ENCODE measurements around the gene DCHS1.
A peak's percentile ranks its signal among the peaks of the same experiment; 100 is the strongest.
"Not testable (repeated sequence)": the region's sequence is repeated elsewhere in the genome, so short reads cannot be mapped to it uniquely, and the experiment has no call there.

DCHS1 gene, protein sequence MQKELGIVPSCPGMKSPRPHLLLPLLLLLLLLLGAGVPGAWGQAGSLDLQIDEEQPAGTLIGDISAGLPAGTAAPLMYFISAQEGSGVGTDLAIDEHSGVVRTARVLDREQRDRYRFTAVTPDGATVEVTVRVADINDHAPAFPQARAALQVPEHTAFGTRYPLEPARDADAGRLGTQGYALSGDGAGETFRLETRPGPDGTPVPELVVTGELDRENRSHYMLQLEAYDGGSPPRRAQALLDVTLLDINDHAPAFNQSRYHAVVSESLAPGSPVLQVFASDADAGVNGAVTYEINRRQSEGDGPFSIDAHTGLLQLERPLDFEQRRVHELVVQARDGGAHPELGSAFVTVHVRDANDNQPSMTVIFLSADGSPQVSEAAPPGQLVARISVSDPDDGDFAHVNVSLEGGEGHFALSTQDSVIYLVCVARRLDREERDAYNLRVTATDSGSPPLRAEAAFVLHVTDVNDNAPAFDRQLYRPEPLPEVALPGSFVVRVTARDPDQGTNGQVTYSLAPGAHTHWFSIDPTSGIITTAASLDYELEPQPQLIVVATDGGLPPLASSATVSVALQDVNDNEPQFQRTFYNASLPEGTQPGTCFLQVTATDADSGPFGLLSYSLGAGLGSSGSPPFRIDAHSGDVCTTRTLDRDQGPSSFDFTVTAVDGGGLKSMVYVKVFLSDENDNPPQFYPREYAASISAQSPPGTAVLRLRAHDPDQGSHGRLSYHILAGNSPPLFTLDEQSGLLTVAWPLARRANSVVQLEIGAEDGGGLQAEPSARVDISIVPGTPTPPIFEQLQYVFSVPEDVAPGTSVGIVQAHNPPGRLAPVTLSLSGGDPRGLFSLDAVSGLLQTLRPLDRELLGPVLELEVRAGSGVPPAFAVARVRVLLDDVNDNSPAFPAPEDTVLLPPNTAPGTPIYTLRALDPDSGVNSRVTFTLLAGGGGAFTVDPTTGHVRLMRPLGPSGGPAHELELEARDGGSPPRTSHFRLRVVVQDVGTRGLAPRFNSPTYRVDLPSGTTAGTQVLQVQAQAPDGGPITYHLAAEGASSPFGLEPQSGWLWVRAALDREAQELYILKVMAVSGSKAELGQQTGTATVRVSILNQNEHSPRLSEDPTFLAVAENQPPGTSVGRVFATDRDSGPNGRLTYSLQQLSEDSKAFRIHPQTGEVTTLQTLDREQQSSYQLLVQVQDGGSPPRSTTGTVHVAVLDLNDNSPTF (N-terminal part only)

DNA sequence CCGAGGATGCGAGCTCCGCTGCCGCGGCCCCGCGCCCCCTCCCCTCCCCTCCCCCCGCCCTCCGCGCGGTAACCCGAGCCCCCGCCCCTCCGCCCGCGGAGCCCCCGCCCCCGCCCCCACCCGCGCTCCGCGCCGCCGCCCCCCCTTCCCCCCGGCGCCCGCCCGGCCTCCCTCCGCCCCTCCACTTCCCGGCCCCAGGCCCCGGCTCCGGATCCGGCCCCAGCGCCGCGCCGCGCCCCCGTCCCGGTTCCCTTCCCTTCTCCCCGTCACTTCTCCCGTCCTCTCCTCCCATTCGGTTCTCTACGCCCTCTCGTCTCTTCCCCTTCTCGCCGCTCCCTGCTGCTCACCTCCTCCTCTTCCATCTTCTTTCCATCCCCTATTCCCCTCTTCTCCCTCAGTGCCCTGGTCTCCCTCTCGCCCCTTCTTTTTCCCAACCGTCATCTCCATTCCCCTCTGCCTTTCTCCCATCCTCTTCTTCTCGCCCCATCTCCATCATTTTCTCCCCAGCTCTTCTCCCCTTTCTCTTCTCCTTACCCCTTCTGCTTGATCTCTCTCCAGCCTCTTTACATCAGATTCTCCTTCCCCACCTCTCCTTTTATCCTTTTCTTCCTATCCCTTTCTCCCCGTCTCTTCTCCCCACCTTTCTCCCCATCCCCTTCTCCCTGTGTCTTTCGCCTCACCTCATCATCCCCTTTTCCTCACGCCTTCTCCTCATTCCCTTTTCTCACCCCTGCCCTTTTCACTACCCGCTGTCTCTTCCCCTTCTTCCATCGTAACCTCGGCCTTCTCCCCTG, at the start of gene DCHS1:
Gene DCHS1 (minus strand): TSS at position 20 of the 794 bp plus-strand sequence. CDS start 14,196 bp downstream, outside the sequence.
- peak; percentile 43 for DNase-seq
- Mint-ChIP-seq H3K36me3 (no peaks in the 10 kb centered on the region), H3K27me3 (peaks cover 16% of the 10 kb centered on the region), H3K4me1 (peaks cover 5% of the 10 kb centered on the region), H3K27ac (no peak within 1 kb of the TSS), H3K9me3 (no peaks in the 10 kb centered on the region), H3K4me3 (peak within 1 kb of the TSS; percentile 59)
- CTCF ChIA-PET, result no interaction called here

DNA sequence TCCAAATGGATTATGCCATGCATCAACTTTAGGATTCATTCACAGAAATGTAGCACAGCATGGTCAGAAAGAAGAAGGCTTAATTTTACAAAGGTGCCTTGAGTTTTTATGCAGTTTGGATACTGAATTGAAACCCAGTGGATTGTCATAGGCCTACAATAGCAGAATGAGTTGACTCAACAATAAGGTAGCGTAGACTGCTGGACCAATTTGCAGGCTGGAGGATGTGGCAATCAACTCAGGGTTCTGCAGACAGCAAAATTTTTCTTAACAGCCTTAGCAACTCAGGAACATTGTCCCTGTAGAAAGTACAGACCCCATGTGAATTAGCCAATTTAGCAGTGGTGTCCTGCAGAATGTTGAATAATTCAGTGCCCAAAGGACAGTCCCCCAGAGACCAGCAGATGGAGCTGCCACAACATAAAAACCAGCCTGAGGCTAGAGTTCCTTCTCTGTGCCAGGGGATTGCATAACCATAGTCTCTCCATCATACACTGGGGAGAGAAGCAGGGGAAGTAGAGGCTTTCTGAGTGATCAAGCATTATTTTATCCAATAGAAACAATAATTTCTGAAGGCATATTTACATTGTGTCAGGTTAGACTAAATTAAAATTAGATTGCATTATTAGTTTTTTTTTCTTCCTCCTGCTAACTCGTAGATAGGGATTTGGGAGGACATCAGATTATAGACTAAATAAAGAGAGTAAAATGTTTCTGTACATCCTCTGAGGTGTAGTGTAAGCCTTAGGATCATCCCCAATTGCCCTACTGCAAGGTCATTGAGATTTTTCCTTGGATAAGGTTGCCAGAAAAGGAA, 47.8 kb upstream of the DCHS1 start:
- peak; percentile 44 for DNase-seq
- CTCF ChIA-PET, result interaction anchor here (1.1 to 6.5 kb wide), 4 partner anchors 11 to 52 kb away, joined by 3 to 68 read pairs (median 8); no protein-coding TSS in a partner anchor
- Mint-ChIP-seq H3K4me3 (no peak overlapping the region), H3K27ac (no peak overlapping the region), H3K27me3 (no peaks in the 10 kb centered on the region), H3K4me1 (peaks cover 5% of the 10 kb centered on the region), H3K9me3 (no peaks in the 10 kb centered on the region), H3K36me3 (peaks cover 14% of the 10 kb centered on the region)

DNA sequence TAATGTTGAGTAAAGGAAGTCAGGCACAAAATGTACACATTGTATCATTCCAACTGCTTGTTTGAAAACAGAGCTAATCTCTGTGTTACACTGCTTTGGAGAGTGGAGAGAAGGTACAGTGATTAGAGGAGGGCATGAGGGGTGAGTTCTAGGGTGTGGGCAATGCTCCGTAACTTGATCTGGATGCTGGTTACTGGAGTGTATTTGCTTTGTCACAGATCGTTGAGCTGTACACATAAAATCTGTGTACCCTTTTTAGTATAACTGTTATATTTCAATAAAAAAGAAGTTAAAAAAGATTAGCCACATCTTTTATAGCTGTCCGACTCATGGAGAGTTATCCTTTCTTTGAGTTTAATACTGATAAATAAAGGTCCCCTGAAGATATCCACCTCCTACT, 46.3 kb upstream of the DCHS1 start:
- H3K9me3 Mint-ChIP-seq, H3K27ac Mint-ChIP-seq, DNase-seq, H3K4me3 Mint-ChIP-seq, H3K27me3 Mint-ChIP-seq, H3K4me1 Mint-ChIP-seq: not testable (repeated sequence)
- CTCF ChIA-PET, result interaction anchor here (1.2 to 6.5 kb wide), 3 partner anchors 23 to 172 kb away, joined by 3 to 68 read pairs (median 3); no protein-coding TSS in a partner anchor
- H3K36me3 Mint-ChIP-seq, result peaks cover 15% of the 10 kb centered on the region

DNA sequence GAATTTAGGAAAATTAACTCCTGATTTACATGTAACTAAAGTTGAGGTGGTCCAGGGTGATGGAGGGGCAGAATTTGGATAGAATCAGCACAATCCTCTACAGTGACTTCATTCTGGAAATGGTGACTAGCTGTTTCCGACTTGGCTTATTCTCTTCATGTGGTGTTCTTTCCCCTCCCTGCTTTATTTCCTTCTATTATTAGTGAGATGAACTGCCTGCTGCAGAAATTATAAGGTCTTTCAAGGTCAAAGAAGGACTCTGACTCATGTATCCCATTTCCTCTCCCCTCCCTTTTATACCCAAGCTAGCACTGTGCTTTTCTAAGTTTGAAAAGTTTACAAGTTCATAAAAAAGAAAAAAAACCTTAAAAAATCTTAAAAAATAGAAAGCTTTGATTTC, 39.8 kb upstream of the DCHS1 start:
- Mint-ChIP-seq H3K36me3 (peaks cover 13% of the 10 kb centered on the region), H3K9me3 (no peaks in the 10 kb centered on the region), H3K27me3 (no peaks in the 10 kb centered on the region), H3K27ac (no peak overlapping the region), H3K4me3 (no peak overlapping the region), H3K4me1 (peaks cover 30% of the 10 kb centered on the region)
- CTCF ChIA-PET, result interaction anchor here (0.7 to 2.1 kb wide), 8 partner anchors 11 to 249 kb away, joined by 3 to 18 read pairs (median 4); partner anchors contain the start of gene MRPL17
- DNase-seq, result no peak

DNA sequence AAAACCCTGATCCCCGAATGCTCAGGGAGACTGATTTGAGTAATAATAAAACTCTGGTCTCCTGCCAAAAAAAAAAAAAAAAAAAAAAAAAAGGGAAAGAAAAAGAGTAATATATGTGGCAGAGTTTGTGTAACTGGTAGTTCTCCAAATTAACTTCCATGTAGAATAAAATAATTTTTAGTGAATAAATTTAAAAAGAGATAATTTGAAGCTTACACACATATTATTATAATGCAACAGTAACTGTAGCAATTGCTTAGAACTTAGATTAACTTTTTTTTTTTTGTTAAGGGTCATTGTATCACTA, 38.6 kb upstream of the DCHS1 start:
- CTCF ChIA-PET, result interaction anchor here (1.1 to 1.3 kb wide), 4 partner anchors 11 to 89 kb away, joined by 3 to 4 read pairs (median 4); no protein-coding TSS in a partner anchor
- Mint-ChIP-seq H3K27me3 (no peaks in the 10 kb centered on the region), H3K27ac (peak overlapping the region; percentile 72), H3K36me3 (peaks cover 13% of the 10 kb centered on the region), H3K4me3 (no peak overlapping the region), H3K9me3 (no peaks in the 10 kb centered on the region), H3K4me1 (peaks cover 30% of the 10 kb centered on the region)
- DNase-seq, result no peak

DNA sequence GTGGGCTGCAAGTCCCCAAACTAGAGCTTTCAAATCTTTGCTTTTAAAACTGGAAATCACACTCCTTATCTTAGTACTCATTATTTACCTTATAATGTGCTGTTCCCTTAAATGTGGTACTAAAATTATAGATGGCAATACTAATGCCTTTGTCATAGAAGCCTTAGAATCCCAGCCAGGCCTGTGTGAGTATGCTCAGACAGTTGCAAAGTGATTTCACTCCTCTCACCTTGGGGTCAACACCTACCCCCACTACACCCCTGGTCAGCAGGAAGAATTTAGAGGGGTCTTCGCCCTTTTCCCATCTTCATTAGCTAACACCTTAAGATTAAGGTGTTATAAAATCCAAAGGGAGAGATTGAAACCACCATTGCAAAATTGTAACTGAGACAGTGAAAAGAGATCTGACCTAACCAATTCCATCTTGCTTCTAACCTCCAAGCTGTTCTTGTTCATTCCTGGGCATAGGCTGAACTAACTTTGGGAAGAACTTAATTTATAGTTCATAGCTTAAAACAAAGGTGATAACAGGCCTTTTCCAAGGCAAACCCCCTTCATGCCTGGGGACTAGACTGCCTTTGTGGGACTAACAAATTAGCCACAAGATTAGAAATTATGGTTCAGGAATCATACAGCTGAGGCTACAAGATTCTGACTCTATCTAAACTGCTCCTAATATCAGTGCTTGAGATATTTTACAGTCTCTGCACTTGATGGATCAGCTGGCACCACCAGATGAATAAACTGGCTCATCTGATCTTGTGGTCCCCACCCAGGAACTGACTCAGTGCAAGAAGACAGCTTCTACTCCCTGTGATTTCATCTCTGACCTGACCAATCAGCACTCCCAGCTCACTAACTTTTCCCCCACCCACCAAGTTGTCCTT, 38.0 kb upstream of the DCHS1 start:
- H3K9me3 Mint-ChIP-seq, result no peaks in the 10 kb centered on the region
- CTCF ChIA-PET, result interaction anchor here (1.1 to 1.3 kb wide), 4 partner anchors 12 to 89 kb away, joined by 3 to 4 read pairs (median 4); no protein-coding TSS in a partner anchor
- no peak overlapping the region for H3K4me3 Mint-ChIP-seq
- H3K27me3 Mint-ChIP-seq, result no peaks in the 10 kb centered on the region
- H3K36me3 Mint-ChIP-seq, result peaks cover 13% of the 10 kb centered on the region
- H3K4me1 Mint-ChIP-seq, result peaks cover 30% of the 10 kb centered on the region
- H3K27ac Mint-ChIP-seq, result peak overlapping the region; percentile 72
- peak; percentile 62 for DNase-seq

DNA sequence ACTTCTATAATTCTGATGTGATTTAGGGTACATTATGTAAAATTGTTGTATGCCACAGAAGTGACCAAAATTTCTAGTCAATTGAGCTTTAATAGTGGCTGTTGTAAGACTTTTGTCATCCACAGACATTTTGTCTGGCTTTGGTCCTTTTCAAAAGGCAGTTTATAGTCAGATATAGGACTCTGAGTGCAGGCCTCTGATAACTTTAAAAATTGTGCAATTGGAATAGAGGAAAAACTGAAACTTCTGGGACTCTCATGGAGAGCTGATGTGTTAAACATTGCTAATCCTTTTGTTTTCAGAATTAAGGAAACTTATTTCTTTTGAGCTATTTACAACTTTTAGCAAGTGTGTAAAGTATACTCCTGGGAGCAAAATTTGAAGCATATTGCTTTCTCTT, 36.5 kb upstream of the DCHS1 start:
- Mint-ChIP-seq H3K36me3 (peaks cover 7% of the 10 kb centered on the region), H3K4me1 (peaks cover 30% of the 10 kb centered on the region), H3K9me3 (no peaks in the 10 kb centered on the region), H3K27ac (no peak overlapping the region), H3K27me3 (no peaks in the 10 kb centered on the region), H3K4me3 (no peak overlapping the region)
- no peak for DNase-seq
- CTCF ChIA-PET, result interaction anchor here (0.9 to 1.2 kb wide), 2 partner anchors 12 to 161 kb away, joined by 3 to 4 read pairs; no protein-coding TSS in a partner anchor

DNA sequence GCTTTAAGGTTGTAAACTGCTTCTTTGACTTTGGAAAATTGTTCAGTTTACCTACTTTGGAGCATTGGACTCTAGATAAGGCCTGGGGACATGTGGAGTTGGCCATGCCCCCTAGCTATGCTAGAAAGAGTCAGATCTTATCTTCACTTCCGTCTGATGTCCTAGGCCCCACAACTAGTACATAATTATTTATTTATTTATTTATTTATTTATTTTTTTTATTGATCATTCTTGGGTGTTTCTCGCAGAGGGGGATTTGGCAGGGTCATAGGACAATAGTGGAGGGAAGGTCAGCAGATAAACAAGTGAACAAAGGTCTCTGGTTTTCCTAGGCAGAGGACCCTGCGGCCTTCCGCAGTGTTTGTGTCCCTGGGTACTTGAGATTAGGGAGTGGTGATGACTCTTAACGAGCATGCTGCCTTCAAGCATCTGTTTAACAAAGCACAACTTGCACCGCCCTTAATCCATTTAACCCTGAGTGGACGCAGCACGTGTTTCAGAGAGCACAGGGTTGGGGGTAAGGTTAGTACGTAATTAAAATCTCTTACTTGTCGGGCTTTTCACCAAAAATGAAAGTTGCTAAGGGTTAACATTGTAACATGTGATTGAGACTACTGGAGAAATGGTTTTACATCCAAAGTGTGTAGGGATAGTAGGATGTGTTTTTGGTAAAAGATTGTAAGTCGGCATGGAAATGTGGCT, 35.0 kb upstream of the DCHS1 start:
- H3K4me1 Mint-ChIP-seq, result peaks cover 24% of the 10 kb centered on the region
- H3K27me3 Mint-ChIP-seq, H3K36me3 Mint-ChIP-seq, H3K27ac Mint-ChIP-seq, H3K4me3 Mint-ChIP-seq, CTCF ChIA-PET, H3K9me3 Mint-ChIP-seq, DNase-seq: not testable (repeated sequence)

DNA sequence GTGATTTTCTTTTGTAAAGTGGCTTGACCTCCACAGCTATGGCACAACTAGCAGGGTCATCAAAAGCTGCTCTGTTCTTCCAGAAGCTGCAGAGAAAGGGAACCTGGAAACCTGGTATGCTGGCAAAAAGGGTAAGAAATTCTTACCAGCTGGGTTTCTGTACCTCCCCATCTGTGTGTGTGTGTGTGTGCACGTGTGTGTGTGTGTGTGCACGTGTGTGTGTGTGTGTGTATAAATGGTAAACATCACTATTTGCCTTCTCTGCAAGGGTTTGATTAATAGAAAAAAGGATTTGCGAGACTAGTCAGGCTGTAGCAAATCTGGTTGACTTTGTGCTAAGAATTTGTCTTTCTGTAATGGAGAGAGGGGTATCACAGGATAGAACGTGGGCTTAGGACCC, 32.3 kb upstream of the DCHS1 start:
- peaks cover 9% of the 10 kb centered on the region for H3K36me3 Mint-ChIP-seq
- H3K4me1 Mint-ChIP-seq, result peaks cover 14% of the 10 kb centered on the region
- no peak overlapping the region for H3K27ac Mint-ChIP-seq
- CTCF ChIA-PET, result interaction anchor here (0.8 to 1.4 kb wide), 2 partner anchors 70 to 157 kb away, joined by 3 to 4 read pairs; no protein-coding TSS in a partner anchor
- no peaks in the 10 kb centered on the region for H3K9me3 Mint-ChIP-seq
- H3K4me3 Mint-ChIP-seq, result no peak overlapping the region
- no peak for DNase-seq
- no peaks in the 10 kb centered on the region for H3K27me3 Mint-ChIP-seq

DNA sequence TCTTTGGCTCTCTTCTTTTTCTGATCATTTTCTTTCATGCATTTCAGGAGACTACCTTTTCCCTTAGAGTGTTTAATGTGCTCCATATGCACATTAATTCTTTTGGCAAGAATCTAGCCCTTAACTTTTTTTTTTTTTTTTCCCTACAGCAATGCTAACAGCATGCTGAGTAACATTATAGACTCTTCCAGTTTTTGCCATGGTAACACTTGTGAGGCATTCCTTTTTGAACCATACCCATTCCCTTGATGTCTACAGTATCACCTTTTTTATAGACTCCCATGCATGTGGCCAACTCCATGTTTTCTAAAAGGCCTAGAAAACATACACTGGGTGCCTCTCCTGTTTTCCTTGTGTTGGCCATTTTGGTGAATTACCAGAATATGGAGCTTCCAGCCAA, 30.4 kb upstream of the DCHS1 start:
- no peaks in the 10 kb centered on the region for H3K9me3 Mint-ChIP-seq
- peaks cover 16% of the 10 kb centered on the region for H3K36me3 Mint-ChIP-seq
- H3K4me1 Mint-ChIP-seq, result peaks cover 23% of the 10 kb centered on the region
- DNase-seq, result no peak
- no peaks in the 10 kb centered on the region for H3K27me3 Mint-ChIP-seq
- no peak overlapping the region for H3K27ac Mint-ChIP-seq
- CTCF ChIA-PET, result interaction anchor here (7.9 kb wide), 1 partner anchor 81 kb away, joined by 66 read pairs; the partner anchor contains the start of genes ILK and RRP8
- H3K4me3 Mint-ChIP-seq, result no peak overlapping the region

DNA sequence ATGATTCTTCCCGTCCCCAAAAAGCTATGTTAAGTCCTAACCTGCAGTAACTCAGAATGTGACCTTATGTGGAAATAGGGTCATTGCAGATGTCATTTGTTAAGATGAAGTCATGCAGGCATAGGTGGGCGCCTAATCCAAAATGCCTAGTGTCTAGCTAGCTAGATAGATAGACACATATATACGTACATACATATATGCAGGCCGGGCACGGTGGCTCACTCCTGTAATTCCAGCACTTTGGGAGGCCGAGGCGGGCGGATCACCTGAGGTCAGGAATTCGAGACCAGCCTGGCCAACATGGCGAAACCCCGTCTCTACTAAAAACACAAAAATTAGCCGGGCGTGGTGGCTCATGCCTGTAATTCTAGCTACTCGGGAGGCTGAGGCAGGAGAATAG, 28.5 kb upstream of the DCHS1 start:
- peak overlapping the region; percentile 98 for H3K4me3 Mint-ChIP-seq
- H3K9me3 Mint-ChIP-seq, result not testable (repeated sequence)
- CTCF ChIA-PET, result interaction anchor here (0.9 to 7.9 kb wide), 15 partner anchors 11 to 305 kb away, joined by 3 to 66 read pairs (median 7); partner anchors contain the start of genes ILK, RRP8 and TAF10

More for the DNA sequence above, 28.5 kb upstream of the DCHS1 start:
- Mint-ChIP-seq H3K36me3 (peaks cover 24% of the 10 kb centered on the region), H3K4me1 (peaks cover 29% of the 10 kb centered on the region), H3K27ac (peak overlapping the region; percentile 96)
- H3K27me3 Mint-ChIP-seq, DNase-seq: not testable (repeated sequence)

Measured in activated naive CD4-positive, alpha-beta T cell treated with anti-CD3 and anti-CD28 coated beads, Interleukin-2, amount 10 ng/mL, durations not matched to agents 7 days and 5 days (primary cell).